Astrocyte of the hippocampus (primary cell): Measurements from ENCODE around the gene CATSPER3.

ENCODE experiments used
- DNase-seq: peaks from one replicate; pipeline ENCODE4 v3.0.0; 2011; ENCODE audit warnings: low read depth, low spot score

CATSPER3 gene

DNA sequence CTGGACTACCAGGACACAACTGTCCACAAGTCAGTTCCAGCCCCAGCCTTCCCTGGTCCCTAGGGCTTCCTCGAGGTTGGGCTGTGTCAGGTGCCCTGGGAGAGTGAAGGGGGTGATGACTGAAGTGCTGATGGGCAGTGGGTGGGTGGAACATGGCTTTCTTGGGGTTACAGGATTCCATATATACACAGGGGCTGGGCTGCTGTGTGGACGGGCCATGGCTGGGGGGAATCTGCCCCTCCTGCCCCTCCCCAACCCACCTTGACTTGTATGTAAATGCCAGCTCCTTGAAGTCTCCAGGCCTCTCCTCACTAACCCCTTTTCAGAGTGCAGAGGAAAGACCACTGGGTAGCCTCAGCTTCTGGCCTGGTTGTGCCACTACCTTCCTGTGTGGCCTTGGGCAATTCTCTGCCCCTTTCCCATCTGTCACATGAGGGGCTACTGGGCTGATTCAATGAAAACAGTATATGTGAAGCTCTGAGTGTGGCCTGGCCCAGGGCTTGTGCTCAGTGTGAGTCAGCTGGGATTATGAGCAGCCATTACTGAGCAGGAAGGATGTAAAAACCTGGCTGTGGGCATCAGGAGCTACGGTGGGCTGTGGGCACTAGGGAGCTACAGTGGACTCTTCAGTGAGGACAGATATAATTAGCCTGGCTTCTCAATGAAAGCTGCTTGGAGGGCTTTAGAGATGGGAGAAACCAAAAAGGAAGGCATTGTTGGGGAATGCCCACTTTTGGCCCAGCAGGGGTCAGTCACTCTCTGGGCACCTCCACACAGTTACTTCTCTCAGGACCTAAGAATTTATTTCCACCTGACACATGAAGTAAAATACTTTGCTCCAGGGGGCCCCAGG is 43.0 kb downstream of the CATSPER3 start:
- no peak for DNase-seq

DNA sequence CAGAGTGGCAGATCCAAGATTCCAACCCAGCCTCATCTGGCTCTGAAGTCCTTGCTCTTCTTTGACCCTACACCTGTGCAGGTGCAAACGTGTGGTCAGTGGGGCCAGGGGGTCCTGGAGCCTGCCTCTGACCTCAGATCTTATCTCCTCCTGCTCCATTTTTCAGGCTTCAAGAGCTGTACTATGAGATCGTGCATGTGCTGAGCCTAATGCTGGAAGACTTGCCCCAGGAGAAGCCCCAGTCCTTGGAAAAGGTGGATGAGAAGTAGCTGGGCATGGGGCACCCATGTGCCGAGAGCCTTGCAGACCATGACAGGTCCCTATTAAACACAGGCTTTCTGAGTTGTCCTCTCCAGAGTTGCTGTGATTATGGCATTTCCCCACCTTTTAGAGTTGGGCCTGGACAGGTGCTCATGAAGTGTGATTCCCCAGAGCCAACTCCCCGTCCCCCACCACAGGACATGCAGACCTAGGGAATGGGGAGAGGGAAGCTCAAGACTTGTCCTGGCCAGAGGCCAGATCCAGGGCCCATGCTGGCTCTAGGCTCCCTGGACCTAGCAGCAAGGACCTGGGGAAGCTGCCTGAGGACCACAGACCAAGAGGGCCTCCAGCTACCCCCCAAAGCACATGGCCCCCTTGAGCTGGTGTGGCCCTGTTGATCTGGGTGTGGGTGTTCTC is 43.8 kb downstream of the CATSPER3 start:
- DNase-seq = no peak

DNA sequence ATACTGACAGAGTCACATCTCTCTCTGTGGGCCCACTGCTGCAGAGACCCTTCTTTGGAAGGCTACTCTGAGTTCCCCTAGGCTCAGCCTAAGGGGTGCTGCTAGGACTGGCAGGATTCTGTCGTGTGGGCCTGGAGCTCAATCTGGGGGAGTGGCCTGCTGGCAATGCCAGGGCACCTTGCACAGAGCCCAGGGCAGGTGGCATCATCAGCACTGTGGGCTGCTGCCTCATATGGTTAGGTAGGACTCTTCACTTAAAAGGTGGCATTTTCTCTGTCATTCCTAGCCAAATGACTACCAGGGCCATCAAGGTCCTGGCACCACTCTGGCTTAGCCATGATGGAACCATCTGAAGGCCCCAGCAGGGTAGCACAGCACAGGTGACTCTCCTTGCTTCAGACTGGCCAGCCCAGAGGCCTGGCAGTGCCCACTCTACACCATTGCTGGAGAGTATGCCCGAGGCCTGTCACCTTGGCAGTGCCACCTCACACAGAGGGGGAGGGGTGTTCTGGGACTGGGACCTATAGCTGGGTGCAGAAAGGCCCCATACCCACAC is 44.4 kb downstream of the CATSPER3 start:
- DNase-seq = no peak

DNA sequence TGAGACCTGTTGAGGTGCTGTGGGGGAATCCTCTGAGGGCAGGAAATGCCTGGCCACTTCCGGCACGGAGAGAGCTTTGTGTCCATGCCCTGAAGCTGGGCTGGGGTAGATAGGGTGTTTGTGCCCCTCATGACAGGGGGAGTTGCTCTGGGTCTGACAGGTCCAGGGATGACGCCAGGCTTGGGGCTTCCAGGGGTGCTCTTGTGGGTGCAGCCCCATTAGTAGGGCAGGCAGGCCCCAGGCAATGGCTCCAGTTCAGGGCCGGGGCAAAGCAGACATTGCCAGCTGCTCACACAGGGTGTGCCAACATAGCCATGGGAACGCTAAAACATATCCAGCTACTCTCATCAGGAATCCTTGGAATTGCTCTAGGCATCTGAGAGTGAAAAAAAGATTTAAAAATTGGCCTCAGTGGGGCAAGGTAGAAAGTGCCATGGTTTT is 45.3 kb downstream of the CATSPER3 start:
- DNase-seq = no peak

DNA sequence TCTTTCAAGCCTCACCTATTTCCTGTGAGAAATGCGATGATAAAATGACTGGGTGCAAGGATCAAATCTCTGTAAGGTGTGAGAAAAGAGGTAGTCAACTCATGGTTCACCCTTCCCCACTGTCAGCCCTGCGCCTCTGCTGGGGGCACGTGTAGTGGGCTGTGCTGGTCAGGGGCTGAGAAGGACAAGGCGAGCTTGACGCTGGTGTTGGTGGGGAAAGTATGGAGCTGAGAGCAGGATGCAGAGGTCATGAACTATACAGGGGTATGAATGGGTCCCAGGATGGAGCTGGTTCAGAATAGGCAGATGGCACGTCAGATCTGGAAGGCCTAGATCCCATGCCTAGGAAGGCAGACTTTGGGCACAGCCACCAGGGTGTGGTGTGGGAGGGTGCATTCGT is 45.7 kb downstream of the CATSPER3 start:
- no peak for DNase-seq

- peak; percentile 84 for DNase-seq
Measured at GRCh38 chr5:135013947-135014570, 46.4 kb downstream of the CATSPER3 start.

- DNase-seq = no peak
Measured at GRCh38 chr5:135015942-135016341, 48.2 kb downstream of the CATSPER3 start.

GRCh38 chr5:135016861-135017290 is 49.2 kb downstream of the CATSPER3 start:
- DNase-seq = no peak

DNA sequence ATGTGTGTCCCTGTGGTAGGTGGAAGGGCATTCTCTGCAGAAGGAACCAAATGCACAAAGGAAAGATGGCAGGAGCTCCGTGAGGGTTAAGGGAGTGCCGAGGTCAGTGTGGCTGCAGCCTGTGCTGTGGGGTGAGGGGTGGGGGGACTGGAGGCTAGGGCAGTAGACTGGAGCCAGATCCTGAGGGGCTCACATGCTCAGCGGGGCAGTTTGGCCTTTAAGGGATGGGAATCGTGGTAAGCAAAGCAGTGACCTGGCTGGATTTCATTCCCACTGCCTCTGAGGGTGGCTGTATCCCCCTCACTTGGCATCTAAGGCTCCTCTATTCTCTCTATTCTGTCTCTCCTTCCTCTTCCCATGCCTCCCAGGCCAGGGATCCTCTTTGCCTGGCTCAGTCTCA is 50.8 kb downstream of the CATSPER3 start:
- no peak for DNase-seq

GRCh38 chr5:135019314-135019713 is 51.6 kb downstream of the CATSPER3 start:
- DNase-seq = no peak

DNA sequence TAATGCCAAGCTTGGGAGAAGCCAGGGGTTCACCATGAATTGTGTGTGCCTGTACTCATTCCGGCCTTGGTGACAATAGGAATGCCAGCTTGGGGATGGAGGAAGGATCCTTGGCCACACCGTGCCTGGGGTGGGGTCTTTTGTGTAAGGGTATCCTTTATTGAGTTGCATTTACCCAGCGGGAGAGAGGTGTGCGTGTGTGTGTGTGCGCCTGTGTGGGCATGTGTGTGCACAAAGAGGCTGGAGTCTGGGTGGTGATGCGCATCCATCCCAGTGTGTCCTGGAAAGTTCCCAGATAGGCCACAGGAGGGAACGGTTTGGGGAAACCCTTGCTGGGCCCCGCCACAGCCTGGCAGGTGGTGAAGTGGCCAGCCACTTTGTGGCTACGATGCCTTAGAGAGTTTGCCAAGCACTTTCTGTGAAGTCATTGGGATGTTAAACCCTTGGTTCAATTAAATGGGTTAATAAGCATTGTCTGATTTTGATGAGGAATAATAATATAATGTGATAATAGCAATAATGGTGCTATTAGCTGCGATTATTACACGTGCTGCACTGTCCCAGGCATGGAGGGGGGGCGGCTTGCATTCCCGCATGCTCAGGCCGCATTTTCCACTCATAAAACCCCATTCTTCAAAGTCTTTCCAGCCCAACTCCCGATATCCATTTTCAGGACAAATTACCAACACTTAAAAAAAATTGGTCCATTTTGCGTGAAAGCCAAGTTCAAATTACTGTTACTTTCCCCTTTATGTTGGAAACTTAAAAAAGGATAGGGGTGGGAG is 52.6 kb downstream of the CATSPER3 start:
- DNase-seq = no peak

DNA sequence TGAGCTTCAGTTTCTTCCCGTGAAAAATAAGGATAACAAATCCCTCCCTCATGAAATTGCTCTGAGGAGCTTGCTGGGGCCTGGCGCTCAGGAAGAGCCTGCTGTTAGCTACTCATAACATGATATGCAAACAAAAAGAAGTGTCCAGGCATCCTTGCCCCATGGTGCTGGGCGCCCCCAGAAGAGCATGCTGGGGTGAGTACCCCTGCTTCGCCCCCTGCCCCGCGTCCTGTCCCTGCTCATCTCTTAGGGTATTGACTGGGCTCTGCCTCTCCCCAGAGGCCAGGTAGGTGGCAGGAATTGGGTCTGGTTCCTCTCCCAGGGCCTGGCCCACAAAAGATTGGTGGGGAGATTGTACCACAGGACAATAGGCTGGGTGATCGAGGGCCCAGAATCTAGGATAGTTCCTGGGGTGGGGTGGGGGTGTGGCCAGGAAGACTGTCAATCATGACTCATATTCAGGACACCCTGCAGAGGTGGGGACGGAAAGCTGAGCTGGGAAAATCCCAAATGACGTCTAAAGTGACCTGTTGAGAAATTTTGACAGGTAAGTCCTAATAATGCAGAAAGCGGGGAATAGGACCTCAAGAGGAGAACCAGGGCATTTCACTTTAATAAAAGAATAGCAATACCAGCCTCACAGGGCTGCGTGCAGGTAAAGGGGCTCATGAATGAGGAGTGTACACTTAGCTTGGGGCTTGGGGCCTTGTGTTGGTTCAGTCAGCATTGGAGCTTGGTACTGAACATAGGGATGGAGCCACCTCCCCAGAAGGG is 57.4 kb downstream of the CATSPER3 start:
- no peak for DNase-seq

DNA sequence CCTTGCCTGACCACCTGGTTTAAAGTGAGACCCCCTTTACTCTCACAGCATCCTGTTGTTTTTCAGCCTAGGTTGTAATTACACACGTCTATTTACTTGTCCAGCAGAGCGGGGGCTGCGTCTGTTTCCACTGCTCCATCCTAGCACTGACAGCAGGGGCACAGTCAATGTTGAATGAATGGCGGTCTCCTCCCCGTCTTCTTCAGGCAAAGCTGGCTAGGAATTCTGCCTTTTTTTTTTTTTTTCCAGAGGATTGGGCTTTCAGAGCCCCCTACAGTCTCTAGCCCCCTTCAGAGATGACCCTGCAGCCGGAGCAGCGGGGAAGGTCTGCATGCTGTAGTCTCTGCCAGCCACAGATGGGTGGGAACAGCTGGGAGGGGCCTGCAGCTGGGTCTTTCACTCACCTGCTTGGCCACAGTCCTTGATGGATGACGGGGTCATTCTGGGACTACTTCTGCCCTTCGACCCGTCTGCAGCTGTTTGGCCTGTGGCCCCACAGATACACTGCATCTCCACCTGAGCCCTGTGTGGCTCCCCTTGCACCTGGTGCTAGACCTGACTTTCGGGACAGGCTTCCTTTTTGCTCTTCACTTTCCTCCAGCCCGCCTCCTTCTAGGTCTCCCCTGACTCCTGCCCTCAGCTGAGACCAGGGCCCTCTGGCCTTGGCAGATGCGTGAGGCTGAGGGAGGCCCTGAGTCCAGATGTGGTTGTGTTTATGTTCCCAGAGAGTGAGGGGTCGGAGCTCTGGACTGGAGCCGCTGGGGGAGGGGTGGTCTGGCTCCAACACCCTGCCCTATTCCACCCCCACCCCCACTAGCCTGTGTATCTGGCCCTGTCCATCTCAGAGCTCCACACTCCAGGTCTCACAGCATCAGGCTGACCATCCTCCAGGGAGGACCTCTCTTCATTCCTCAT is 58.3 kb downstream of the CATSPER3 start:
- no peak for DNase-seq

- DNase-seq = no peak
Measured at GRCh38 chr5:135026645-135027265, 59.0 kb downstream of the CATSPER3 start.

GRCh38 chr5:135027266-135027696 is 59.6 kb downstream of the CATSPER3 start:
- no peak for DNase-seq

DNA sequence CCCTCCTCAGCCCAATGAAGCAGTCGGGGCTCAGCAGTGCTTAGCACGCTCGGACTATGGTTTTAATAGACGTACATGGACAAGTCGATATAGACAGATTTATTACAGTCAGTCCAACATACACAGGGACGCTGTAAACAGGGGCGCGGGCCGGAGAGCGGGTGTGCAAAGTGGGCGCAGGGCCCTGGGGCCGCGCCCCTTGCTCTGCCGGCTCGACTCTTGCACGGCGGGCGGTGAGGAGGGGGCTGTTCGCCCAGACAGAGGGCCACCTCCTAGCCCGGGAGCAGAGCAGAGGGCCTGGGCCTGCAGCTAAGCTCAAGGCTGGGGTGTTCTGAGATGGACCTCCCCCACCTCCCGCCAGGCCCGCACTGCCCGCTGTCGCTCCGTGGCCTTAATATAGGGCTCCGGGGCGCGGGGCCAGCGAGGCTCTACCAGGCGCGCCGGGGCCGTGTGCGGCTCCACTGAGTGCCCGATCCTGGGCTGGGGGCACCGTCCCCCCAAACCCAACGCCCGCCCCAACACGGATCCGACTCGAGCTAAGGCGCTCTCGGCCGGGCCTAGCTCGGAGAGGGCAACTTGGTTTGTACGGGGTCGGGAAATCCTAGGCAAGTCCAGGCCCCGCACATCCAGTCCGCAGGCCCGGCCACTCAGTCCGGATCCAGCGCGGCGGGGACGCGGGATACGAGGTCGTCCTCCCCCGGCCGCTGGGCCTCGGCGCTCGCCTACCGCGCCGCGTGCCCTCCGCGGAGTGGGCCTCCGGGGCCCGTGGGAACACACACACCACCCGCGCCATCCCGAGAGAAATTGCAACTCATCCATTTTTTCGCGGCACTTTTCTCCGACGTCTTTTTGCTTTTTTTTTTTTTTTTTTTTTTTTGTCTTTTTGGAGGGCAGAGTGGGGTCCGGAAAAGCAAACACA is 60.2 kb downstream of the CATSPER3 start:
- no peak for DNase-seq

GRCh38 chr5:135028791-135029476 is 61.2 kb downstream of the CATSPER3 start:
- no peak for DNase-seq
